Right renal pelvis (tissue), 4 donors: ENCODE results near the gene LRP1B. TPM values are rescaled to one million over a fixed set of nuclear protein-coding genes. Genes with fewer than 3 reads are reported as not detected.

ENCODE experiments used
- DNase-seq, 4 donors: peaks; one replicate each; pipeline ENCODE4 v3.0.0-alpha.2; 2013; ENCODE audit warnings: low read depth in 4 of 4, low spot score in 3 of 4, missing footprints in 1 of 4
- polyA plus RNA-seq, 4 donors: library from polyadenylated mRNA; unstranded; fragments of 120-200 nt; gene quantifications; one replicate each; pipeline ENCODE4 v1.2.1, GENCODE V29; 2013; ENCODE audit not compliant: insufficient read length in 4 of 4

Gene LRP1B
- polyA plus RNA-seq, 4 donors = 0.96 to 1.1 (median 0.99) TPM

- DNase-seq = no peak
Observed at GRCh38 chr2:141381946-141382345, 748.9 kb downstream of the LRP1B start.

DNA sequence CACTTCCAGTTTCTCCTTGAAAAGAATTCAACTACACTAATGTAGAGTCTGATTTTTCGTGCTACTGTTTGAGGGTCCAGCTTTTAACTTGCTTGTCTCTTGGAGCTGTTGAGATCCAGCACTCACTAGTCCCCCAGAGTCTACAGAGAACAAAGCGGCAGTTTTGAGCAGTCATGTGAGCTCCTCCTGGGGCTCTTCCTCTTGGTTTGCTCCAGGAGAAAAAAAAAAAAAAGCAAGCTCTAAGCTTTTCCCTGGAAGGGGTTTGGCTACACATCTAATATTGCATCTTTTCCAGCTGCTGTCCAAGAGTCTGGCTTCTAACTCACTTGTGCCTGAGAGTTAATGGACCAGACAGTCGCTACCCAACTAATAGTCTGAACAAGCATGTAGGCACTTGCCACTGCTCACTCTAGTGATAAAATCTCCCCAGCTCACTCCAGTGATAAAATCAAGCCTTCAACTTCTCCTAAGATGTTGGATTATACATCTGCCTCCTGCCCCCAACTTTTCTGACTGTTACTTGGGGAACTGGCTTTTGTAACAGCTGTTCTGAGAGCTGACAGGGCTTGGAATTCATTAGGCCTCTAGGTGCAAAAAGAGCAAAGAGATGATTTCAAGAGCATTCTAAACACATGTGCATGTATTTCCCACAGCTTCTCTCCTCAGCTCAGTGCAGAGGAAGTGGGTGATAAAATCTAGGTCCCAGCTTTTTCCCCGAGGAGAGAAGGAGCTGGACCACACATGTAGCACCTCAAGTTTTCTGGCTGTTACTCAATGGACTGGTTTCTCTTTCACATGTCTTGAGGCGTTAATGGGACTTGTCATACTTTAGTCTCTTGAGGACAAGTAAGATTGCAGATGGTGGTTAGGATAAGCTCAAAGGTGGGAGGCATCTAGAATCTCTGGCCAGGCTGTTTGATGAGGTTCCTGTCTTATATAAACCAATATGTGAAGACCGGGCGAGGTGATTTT lies 750.5 kb downstream of the LRP1B start:
- no peak for DNase-seq

DNA sequence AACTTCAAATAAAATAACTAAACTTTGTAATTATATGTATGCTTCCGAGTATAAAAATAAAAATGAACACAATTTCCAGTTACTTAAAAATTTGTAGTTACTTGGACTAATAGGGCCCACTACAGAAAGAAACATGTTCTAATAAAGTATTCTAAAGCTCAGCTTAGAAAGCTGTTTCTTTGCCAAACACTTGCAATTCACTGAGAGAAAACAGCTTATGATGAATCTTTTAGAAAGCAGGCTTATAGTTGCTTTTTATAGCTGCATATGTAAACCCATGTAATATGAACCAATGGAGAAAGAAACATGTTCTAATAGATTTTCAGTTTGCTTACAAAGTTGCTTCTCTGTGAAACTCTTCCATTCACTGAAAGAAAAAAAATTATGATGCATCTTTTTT lies 766.0 kb downstream of the LRP1B start:
- no peak for DNase-seq

GRCh38 chr2:141362311-141362710 lies 768.5 kb downstream of the LRP1B start:
- no peak for DNase-seq

- DNase-seq = no peak
Observed at GRCh38 chr2:141348481-141348880, 782.3 kb downstream of the LRP1B start.

DNA sequence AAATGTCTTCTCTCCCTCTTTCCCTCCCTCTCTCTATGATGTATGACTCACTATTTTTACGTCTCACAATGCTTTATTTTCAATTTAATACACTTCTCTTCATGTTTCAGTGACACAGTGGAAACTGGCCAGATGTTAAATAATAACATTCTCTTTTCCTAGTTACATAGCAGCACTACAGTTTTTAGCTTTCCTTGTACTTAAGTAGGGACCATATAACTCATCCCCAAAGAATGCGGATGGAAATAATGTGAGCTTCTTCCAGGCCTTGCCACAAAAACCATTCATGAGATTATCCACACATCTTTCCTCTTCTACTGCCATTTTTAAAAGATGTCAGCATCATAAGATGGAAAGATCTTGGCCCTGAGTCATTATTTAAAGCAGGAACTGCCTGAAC lies 789.4 kb downstream of the LRP1B start:
- no peak for DNase-seq

DNA sequence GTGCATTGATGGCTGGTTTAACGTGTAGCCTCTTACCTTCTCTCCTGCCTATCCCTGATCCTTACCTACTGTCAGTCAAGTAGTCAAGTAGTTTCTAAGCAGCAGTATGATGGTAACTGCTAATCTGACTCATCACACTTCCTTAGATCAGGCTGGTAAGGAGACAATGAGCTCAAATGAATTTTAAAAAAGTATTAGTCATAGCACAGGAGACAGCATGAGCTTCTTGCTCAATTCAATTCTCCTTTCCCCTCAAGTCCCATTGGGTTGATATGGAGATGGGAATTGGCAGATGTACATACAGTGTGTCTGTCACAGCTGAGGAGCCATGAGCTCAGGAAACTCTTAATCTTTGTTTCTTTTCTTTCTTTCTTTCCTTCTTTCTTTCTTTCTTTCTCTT lies 799.7 kb downstream of the LRP1B start:
- no peak for DNase-seq

- no peak for DNase-seq
Observed at GRCh38 chr2:141329964-141330363, 800.9 kb downstream of the LRP1B start.

GRCh38 chr2:141323571-141323970 lies 807.2 kb downstream of the LRP1B start:
- peak in 1 of 4 donors; percentile 3 for DNase-seq

- no peak for DNase-seq
Observed at GRCh38 chr2:141317986-141318385, 812.8 kb downstream of the LRP1B start.

DNA sequence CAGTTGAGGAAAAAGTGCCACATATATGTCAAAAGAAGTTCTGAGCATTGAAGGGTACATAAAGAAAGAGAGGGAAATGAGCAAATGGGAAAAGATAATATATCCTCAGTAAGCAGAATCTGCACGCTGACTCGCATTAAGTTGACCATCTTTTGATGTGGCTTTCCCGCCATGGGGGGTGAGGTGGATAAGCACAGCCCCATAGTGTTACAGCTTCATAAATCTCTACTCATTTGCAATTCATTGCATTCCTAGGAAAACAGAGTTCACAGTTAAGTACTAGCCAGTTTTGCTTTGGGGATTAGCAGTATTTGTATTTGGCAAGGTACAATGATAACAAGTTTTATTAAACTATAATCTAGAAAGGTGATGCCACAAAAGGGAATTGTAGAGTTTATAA lies 814.2 kb downstream of the LRP1B start:
- DNase-seq = no peak

GRCh38 chr2:141316103-141316502 lies 814.7 kb downstream of the LRP1B start:
- no peak for DNase-seq

GRCh38 chr2:141313972-141314371 lies 816.8 kb downstream of the LRP1B start:
- no peak for DNase-seq

GRCh38 chr2:141311430-141311829 lies 819.4 kb downstream of the LRP1B start:
- no peak for DNase-seq

DNA sequence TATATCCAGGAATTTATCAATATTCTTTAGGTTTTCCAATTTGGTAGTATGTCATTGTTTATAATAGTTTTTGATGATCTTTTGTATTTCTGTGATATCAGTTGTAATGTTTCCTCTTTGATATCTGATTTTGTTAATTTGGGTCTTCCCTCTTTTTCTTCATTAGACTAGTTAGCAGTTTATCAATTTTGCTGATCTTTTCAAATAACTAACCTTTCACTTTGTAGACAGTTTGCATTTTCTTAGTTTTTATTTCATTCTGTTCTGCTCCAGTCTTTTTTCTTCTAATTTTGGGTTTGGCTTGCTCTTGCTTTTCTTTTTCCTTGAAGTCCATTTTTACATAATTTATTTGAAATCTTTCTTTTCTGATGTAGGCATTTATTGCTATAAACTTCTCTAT lies 824.4 kb downstream of the LRP1B start:
- DNase-seq = no peak

GRCh38 chr2:141301551-141301950 lies 829.3 kb downstream of the LRP1B start:
- DNase-seq = no peak

DNA sequence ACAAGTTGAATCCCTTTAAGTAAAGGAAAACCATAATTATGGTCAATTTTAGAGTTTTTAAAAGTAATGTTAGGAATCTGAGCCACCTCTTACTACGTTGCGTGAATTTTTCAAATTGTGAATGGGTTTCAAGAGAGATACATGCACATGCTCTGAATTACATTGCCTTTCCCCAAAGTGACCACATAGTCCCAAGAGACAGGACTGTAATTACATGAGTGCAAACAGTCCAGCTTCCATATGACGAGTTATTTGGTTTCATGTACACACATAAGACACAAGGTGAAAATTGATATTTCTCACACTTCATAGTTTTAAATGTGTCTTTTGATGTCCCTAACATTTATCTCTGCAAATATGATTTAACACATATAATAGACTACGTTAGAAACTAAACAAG lies 850.8 kb downstream of the LRP1B start:
- no peak for DNase-seq

GRCh38 chr2:141271346-141271745 lies 859.5 kb downstream of the LRP1B start:
- DNase-seq = no peak

- DNase-seq = no peak
Observed at GRCh38 chr2:141264848-141265247, 866.0 kb downstream of the LRP1B start.

- no peak for DNase-seq
Observed at GRCh38 chr2:141260911-141261310, 869.9 kb downstream of the LRP1B start.

DNA sequence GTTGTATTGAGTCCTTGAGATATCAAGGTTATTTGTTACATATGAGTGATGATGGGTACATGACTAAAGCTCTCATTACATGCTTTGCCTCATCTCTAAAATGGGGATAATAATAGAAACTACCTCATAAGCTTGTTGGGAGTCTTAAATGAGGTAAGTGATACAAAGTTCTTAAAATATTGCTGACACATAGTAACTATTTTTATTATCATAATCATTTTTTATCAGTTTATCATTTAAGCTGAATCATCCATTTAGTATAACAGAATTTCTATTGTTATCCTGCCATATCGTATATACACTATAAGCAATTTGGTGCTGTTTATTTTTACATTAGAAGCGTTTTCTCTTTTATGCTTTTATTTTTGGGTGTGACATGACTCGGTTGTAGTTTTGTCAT lies 871.1 kb downstream of the LRP1B start:
- DNase-seq = no peak

- DNase-seq = no peak
Observed at GRCh38 chr2:141242008-141242407, 888.8 kb downstream of the LRP1B start.
